Mesendoderm (in vitro differentiated cells): ENCODE measurements around the gene POP4.

ENCODE experiments used
- DNase-seq: peaks from one replicate; pipeline ENCODE4 v3.0.0; 2013
- H2AK5ac ChIP-seq: 2 replicates; pipeline ENCODE4 v1.6.1; 2013; ENCODE audit warnings: low read length, inconsistent platforms
- H2BK120ac ChIP-seq: 2 replicates; pipeline ENCODE4 v1.6.1; 2013; ENCODE audit warnings: low read depth, mild to moderate bottlenecking, low read length, moderate library complexity, mixed read lengths
- H2BK15ac ChIP-seq: replicated peaks from 2 replicates; pipeline ENCODE4 v1.6.1; 2013; ENCODE audit warnings: low read depth, mild to moderate bottlenecking, moderate library complexity
- H2BK5ac ChIP-seq: 2 replicates; pipeline ENCODE4 v1.6.1; 2013; ENCODE audit warnings: low read length, inconsistent platforms
- H3K18ac ChIP-seq: 2 replicates; pipeline ENCODE4 v1.6.1; 2013; ENCODE audit warnings: mild to moderate bottlenecking, low read length, mixed read lengths
- H3K23ac ChIP-seq: one replicate; pipeline ENCODE4 v1.6.1; 2013; ENCODE audit warnings: low read length
- H3K27ac ChIP-seq: 2 replicates; pipeline ENCODE4 v1.5.1; 2013; ENCODE audit warnings: low read depth, mild to moderate bottlenecking, inconsistent platforms, low read length, moderate library complexity
- H3K27me3 ChIP-seq: 2 replicates; pipeline ENCODE4 v1.6.1; 2013; ENCODE audit warnings: low read length, control low read depth, mild to moderate bottlenecking, inconsistent platforms; ENCODE audit not compliant: insufficient read depth, poor library complexity
- H3K36me3 ChIP-seq: 2 replicates; pipeline ENCODE4 v1.6.1; 2013; ENCODE audit warnings: low read length, inconsistent platforms; ENCODE audit not compliant: control insufficient read depth, insufficient read depth
- H3K4ac ChIP-seq: one replicate; pipeline ENCODE4 v1.6.1; 2013; ENCODE audit warnings: low read depth, mild to moderate bottlenecking, low read length, moderate library complexity
- H3K4me1 ChIP-seq: 2 replicates; pipeline ENCODE4 v1.6.1; 2013; ENCODE audit warnings: low read depth, low read length, inconsistent platforms; ENCODE audit not compliant: control insufficient read depth
- H3K4me2 ChIP-seq: 2 replicates; pipeline ENCODE4 v1.6.1; 2013; ENCODE audit warnings: low read length
- H3K4me3 ChIP-seq: 2 replicates; pipeline ENCODE4 v1.5.1; 2013; ENCODE audit warnings: mild to moderate bottlenecking, low read length
- H3K56ac ChIP-seq: one replicate; pipeline ENCODE4 v1.6.1; 2013; ENCODE audit warnings: low read length
- H3K79me1 ChIP-seq: 2 replicates; pipeline ENCODE4 v1.6.1; 2013; ENCODE audit warnings: low read length, inconsistent platforms
- H3K79me2 ChIP-seq: 2 replicates; pipeline ENCODE4 v1.6.1; 2013; ENCODE audit warnings: mild to moderate bottlenecking, low read length; ENCODE audit not compliant: control insufficient read depth, insufficient read depth
- H3K9ac ChIP-seq: 2 replicates; pipeline ENCODE4 v1.6.1; 2013; ENCODE audit warnings: low read length, inconsistent platforms
- H4K5ac ChIP-seq: one replicate; pipeline ENCODE4 v1.6.1; 2013; ENCODE audit warnings: low read length
- H4K8ac ChIP-seq: one replicate; pipeline ENCODE4 v1.6.1; 2013; ENCODE audit warnings: low read depth, mild to moderate bottlenecking, control low read depth, low read length, moderate library complexity
- whole genome bisulfite sequencing: extraction: QIAGEN DNeasy Blood & Tissue Kit; methylation state at CpG from one replicate; pipeline ENCODE4 v1.1.7; 2013; ENCODE audit warnings: low lambda C conversion rate, missing lambda C conversion rate; ENCODE audit not compliant: insufficient coverage; ENCODE audit errors: extremely low coverage; 5-methylcytosine and 5-hydroxymethylcytosine counted together

Gene POP4

GRCh38 chr19:29655648-29656335 is 49.7 kb downstream of the POP4 start:
- H3K56ac ChIP-seq: no peak overlapping the region
- H2AK5ac ChIP-seq: no peak overlapping the region
- no peak overlapping the region for H3K4ac ChIP-seq
- WGBS: no CpG with 5 or more reads among the region's 4 CpGs
- no peak overlapping the region for H4K8ac ChIP-seq
- no peak overlapping the region for H3K27ac ChIP-seq
- H3K27me3 ChIP-seq: no peaks in the 10 kb centered on the region
- no peak overlapping the region for H3K4me2 ChIP-seq
- H2BK5ac ChIP-seq: no peak overlapping the region
- no peak overlapping the region for H3K18ac ChIP-seq
- no peaks in the 10 kb centered on the region for H3K79me2 ChIP-seq
- H2BK120ac ChIP-seq: no peak overlapping the region
- no peak overlapping the region for H3K4me3 ChIP-seq
- H3K23ac ChIP-seq: no peak overlapping the region
- no peaks in the 10 kb centered on the region for H3K36me3 ChIP-seq
- H4K5ac ChIP-seq: no peak overlapping the region
- no peaks in the 10 kb centered on the region for H3K4me1 ChIP-seq
- no peaks in the 10 kb centered on the region for H3K79me1 ChIP-seq
- no peak overlapping the region for H3K9ac ChIP-seq
- no peak for DNase-seq
- H2BK15ac ChIP-seq: no peak overlapping the region

- H3K4me3 ChIP-seq: no peak overlapping the region
- H3K27me3 ChIP-seq: no peaks in the 10 kb centered on the region
- H3K4me2 ChIP-seq: no peak overlapping the region
- H3K23ac ChIP-seq: no peak overlapping the region
- H3K79me1 ChIP-seq: no peaks in the 10 kb centered on the region
- no peak overlapping the region for H3K9ac ChIP-seq
- H3K36me3 ChIP-seq: no peaks in the 10 kb centered on the region
- no peak overlapping the region for H3K27ac ChIP-seq
- H4K5ac ChIP-seq: no peak overlapping the region
- no peak overlapping the region for H2AK5ac ChIP-seq
- no peak overlapping the region for H3K56ac ChIP-seq
- WGBS: no CpG with 5 or more reads among the region's 5 CpGs
- H2BK15ac ChIP-seq: no peak overlapping the region
- H2BK120ac ChIP-seq: no peak overlapping the region
- no peak overlapping the region for H4K8ac ChIP-seq
- H3K18ac ChIP-seq: no peak overlapping the region
- DNase-seq: no peak
- H3K4ac ChIP-seq: no peak overlapping the region
- no peak overlapping the region for H2BK5ac ChIP-seq
- no peaks in the 10 kb centered on the region for H3K79me2 ChIP-seq
- no peaks in the 10 kb centered on the region for H3K4me1 ChIP-seq
Measured at GRCh38 chr19:29658221-29658991, 52.3 kb downstream of the POP4 start.

- H3K4me3 ChIP-seq: no peak overlapping the region
- no peak overlapping the region for H4K8ac ChIP-seq
- no peak overlapping the region for H3K27ac ChIP-seq
- no peaks in the 10 kb centered on the region for H3K4me1 ChIP-seq
- no peaks in the 10 kb centered on the region for H3K79me2 ChIP-seq
- H2BK5ac ChIP-seq: no peak overlapping the region
- no peaks in the 10 kb centered on the region for H3K36me3 ChIP-seq
- H3K56ac ChIP-seq: no peak overlapping the region
- no peak overlapping the region for H2BK15ac ChIP-seq
- H2AK5ac ChIP-seq: no peak overlapping the region
- WGBS: no CpG with 5 or more reads among the region's 10 CpGs
- H3K4ac ChIP-seq: no peak overlapping the region
- no peak for DNase-seq
- H3K18ac ChIP-seq: no peak overlapping the region
- H3K9ac ChIP-seq: no peak overlapping the region
- H2BK120ac ChIP-seq: no peak overlapping the region
- H3K4me2 ChIP-seq: no peak overlapping the region
- H3K79me1 ChIP-seq: no peaks in the 10 kb centered on the region
- H4K5ac ChIP-seq: no peak overlapping the region
- H3K23ac ChIP-seq: no peak overlapping the region
- no peaks in the 10 kb centered on the region for H3K27me3 ChIP-seq
Measured at GRCh38 chr19:29660835-29661234, 54.8 kb downstream of the POP4 start.

GRCh38 chr19:29662278-29662603 is 56.2 kb downstream of the POP4 start:
- H2AK5ac ChIP-seq: no peak overlapping the region
- no peak overlapping the region for H3K9ac ChIP-seq
- H3K18ac ChIP-seq: no peak overlapping the region
- no peak overlapping the region for H2BK5ac ChIP-seq
- no peak for DNase-seq
- H3K23ac ChIP-seq: no peak overlapping the region
- H3K4me1 ChIP-seq: peaks cover 7% of the 10 kb centered on the region
- H4K5ac ChIP-seq: no peak overlapping the region
- H3K4me3 ChIP-seq: no peak overlapping the region
- H3K56ac ChIP-seq: no peak overlapping the region
- no peak overlapping the region for H2BK15ac ChIP-seq
- WGBS: no CpG with 5 or more reads among the region's 1 CpG
- H4K8ac ChIP-seq: no peak overlapping the region
- no peaks in the 10 kb centered on the region for H3K36me3 ChIP-seq
- H3K27me3 ChIP-seq: no peaks in the 10 kb centered on the region
- no peak overlapping the region for H2BK120ac ChIP-seq
- H3K4me2 ChIP-seq: no peak overlapping the region
- no peaks in the 10 kb centered on the region for H3K79me2 ChIP-seq
- H3K4ac ChIP-seq: no peak overlapping the region
- H3K79me1 ChIP-seq: no peaks in the 10 kb centered on the region
- no peak overlapping the region for H3K27ac ChIP-seq

GRCh38 chr19:29662604-29663404 is 56.7 kb downstream of the POP4 start:
- Histone ChIP-seq H4K8ac (no peak overlapping the region), H3K56ac (no peak overlapping the region), H2BK120ac (no peak overlapping the region), H3K4me2 (no peak overlapping the region), H3K27me3 (no peaks in the 10 kb centered on the region), H3K36me3 (no peaks in the 10 kb centered on the region), H3K79me1 (no peaks in the 10 kb centered on the region), H3K9ac (no peak overlapping the region), H2BK5ac (no peak overlapping the region), H3K4ac (no peak overlapping the region), H3K23ac (no peak overlapping the region), H3K27ac (no peak overlapping the region), H3K4me1 (peaks cover 7% of the 10 kb centered on the region), H3K18ac (no peak overlapping the region), H4K5ac (no peak overlapping the region), H3K79me2 (no peaks in the 10 kb centered on the region), H2BK15ac (no peak overlapping the region), H3K4me3 (no peak overlapping the region), H2AK5ac (no peak overlapping the region)
- WGBS: no CpG with 5 or more reads among the region's 17 CpGs
- DNase-seq: peak; percentile 23
